Left forelimb (tissue), 1 donor: ENCODE data around the gene INSC.

ENCODE experiments used
- DNase-seq: peaks from one replicate; pipeline ENCODE4 v3.0.0-alpha.2; 2018; ENCODE audit warnings: low spot score

Gene INSC

GRCh38 chr11:15149050-15149449, 34.3 kb downstream of the INSC start:
- no peak for DNase-seq

- no peak for DNase-seq
These were observed 35.8 kb downstream of the INSC start for GRCh38 chr11:15150507-15150906.

DNA sequence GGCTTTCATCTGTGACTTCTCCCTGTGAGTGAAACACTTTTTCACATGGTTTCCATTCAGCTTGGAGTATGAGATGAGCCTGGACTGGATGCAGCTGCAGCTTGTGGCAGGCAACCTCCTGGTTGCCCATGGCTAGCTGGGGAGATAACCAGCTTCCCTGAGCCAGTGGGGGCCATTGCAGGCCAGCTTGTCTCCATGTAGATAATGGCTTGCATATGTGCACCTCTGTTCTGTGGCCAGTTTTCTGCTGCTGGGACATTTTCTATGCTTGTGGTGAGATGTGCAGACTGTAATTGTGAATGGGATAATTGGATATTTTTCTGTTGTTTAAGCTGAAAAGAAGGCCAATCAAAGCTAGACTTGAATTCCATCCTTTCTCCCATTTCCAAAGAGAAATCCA, 38.5 kb downstream of the INSC start:
- DNase-seq: no peak

GRCh38 chr11:15157181-15157580, 42.5 kb downstream of the INSC start:
- no peak for DNase-seq

DNA sequence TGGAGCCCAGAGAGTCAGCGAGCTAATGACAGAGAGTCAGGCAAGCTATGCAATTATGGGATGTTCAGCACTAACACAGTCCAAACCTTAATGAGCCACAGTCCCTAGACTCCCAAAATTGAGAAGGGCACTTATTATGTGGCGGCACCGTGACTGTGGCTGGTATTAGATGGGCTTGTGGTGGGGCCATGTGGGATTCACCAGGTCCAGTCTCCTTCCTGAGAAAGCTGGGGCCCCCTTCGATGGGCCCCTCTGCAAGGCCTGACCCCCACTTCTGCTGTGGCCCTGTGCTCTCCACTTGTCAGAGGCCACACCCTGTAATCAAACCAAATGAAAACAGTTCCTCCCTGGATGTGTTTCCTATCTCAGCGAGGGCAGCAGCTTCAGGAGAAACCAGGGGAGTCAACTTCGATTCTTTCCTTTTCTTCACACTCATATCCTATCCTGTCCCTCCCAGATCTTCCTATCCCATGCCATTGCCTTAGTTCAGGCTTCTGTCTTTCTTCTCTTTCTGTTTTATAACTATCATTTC, 42.9 kb downstream of the INSC start:
- DNase-seq: no peak

DNA sequence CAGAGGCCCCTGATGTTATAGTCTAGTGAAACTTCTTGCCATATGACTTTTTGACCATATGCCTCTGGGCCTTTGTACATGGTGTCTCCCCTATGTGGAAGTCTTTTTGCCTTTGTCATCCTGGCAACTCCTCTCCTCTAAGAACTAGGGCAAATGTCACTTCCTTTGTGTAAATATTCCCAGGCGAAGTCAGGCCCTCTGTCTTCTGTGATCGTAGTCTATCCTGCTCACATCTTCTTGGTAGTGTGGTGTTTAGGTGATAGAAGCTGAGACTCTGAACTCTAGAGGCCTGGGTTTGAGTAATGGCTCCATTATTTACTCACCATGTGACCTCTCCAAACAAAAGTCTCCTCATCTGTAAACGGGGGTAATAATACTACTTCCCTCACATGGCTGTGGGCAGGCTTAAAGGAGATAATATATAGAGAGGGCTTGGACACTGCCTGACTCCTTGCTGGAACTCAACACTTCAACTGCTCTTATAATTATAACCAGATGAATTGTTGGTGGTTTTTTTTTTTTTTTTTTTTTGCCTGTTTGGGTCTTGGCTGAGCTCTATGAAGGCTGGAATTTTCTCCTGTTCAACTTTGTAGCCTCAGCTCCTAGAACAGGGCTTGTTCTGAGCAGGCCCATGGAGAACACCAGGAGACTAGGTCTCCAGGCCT, 43.8 kb downstream of the INSC start:
- no peak for DNase-seq

DNA sequence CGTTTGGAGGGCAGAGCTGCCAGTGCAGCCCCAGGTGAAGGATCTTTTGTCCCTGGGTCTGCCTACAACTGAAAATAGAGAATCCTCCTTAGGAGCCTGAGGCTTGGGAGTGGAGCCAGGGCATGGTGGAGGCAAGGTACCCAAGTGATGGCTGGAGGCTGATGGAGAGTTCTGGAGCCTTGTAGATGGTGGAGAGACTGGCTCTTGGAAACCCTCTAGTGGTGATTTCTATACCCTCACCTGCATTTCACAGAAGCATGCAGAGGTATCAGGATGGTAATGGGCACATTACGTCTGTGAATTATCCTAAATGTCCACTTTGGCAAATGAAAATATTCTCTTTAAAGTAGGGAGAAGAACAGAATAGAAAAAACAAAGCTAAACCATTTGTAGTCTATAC, 44.4 kb downstream of the INSC start:
- no peak for DNase-seq

GRCh38 chr11:15161790-15162189, 47.1 kb downstream of the INSC start:
- no peak for DNase-seq

- no peak for DNase-seq
These were observed 48.4 kb downstream of the INSC start for GRCh38 chr11:15163136-15163535.

DNA sequence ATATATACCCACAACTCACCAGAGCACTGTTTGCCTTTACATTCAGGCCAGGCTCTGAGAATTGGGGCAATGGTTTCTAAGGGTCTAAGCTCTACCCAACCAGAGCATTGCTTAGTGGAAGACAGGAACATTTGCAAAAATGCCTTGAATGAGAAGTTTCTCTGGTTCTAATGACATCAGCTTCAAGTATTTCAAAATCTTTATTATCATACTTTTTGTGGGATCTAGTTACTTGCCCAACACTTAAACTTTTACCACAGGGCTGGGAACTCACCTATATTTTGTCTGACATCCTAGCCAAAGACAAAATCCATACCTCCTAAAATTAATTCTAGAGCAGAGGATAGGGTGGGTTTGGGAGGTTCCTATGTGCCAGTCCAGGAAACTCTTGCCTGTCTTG, 51.5 kb downstream of the INSC start:
- DNase-seq: no peak

DNA sequence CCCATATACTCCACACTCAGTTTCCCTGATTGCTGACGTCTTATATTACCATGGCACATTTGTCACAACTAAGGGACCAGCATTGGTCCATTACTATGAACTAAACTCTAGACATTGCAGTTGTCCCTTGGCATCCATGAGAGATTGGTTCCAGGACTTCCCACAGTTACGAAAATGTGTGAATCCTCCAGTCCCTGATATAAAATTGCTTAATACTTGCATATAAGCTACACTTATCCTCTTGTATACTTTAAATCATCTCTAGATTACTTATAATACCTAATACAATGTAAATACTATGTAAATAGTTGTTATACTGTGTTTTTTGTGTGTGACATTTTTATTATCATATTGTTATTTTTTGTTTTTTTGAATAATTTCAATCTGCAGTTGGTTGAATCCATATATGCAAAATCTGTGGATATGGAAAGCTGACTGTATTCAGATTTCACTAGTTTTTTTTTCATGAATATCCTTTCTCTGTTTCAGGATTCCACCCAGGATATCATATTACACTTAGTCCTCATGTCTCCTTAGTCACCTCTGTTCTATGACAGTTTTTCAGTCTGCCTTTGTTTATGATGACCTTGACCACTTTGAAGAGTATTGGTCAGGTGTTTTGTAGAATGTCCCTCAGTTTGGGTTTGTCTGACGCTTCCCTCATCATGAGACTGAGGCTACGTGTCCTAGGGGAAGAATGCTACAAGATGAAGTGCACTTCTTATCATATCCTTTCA, 55.3 kb downstream of the INSC start:
- no peak for DNase-seq

DNA sequence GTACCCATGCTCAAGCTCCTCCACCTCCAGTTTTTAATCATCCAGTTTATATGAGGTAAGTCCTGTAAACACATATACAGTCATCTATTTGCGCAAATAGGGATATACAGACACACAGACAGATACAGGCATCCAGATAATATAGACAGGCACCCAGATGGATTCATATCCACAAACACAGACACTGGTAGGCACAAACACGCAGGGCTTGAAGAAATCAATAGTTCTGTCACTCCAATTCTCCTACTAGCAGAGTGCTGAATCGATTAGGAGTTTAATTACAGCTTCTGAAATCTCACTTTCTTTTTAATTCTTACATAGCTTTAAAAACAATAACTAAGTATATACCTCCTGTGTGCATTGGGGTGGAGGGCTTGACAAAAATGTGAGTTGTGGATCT, 56.0 kb downstream of the INSC start:
- DNase-seq: no peak

- DNase-seq: no peak
These were observed 57.2 kb downstream of the INSC start for GRCh38 chr11:15171956-15172355.

DNA sequence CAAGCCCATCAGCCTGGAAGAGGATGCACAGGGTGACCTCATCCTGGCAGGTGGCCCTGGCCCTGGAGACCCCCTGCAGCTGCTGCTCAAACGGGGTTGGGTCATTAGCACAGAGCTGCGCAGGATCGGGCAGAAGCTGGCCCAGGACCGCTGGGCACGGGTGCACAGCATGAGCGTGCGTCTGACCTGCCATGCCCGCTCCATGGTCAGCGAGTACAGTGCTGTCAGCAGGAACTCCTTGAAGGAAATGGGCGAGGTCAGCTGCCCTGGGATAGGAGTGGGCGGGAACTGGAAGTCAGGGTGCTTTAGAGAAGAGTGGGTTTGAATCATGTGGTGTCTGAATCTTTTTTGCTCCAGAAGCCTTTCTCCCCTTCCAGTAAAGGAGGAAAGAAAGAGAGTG, 61.1 kb downstream of the INSC start:
- DNase-seq: no peak

GRCh38 chr11:15176646-15177163, 62.0 kb downstream of the INSC start:
- no peak for DNase-seq

DNA sequence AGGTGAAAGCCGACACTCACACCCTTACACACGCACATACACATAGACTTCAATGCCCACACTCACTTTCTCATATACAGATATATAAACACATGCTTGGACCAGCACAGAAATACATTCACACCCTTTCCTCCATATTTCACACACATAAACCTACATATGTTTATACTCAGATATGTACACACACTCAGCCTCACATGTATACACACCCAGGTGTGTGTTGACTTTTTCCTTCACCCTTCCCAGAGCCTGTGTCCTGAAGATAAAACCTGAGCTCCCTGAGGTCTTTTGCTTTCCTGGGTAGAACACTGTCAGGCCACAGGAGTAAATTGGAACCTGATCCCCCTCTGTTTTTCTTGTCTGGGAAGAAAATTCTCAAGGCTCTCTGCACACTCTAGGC, 62.8 kb downstream of the INSC start:
- no peak for DNase-seq

DNA sequence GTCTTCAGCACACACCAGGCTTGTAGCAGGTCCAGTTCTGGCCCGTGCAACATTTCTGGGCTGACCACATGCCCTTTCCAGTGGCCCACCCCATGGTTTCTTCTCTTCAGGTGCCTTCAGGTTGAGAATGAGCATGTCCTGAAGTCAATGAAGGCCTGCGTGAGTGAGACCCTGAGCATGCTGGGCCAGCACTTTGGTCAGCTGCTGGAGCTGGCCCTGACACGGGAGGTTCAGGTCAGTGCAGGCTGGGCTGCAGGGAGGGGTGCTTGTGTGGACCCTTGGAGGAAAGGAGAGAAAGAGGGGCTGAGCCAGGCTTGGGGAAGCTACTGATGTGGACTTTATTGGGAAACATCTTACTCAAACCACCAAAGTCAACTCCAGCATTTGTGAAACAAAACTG, 63.5 kb downstream of the INSC start:
- no peak for DNase-seq

DNA sequence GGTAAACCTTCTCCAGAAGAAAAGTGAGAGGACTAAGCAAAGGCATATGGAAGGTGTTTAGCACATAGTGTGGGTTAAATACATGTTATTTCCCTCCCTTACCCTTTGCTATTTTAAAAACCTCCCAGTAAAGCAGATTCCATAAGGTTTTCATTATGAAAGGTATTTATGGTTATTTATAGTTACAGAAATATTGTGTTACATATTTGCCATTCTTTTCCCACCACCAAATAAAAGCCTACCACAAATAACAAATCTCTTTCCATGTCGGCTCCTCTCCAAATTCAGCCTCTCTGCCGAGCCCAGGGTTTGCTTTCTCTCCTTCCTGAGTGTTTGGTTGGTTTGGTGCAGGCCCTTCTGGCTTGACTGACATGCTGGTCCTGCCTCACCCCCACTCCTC, 64.4 kb downstream of the INSC start:
- DNase-seq: no peak

GRCh38 chr11:15180212-15180792, 65.6 kb downstream of the INSC start:
- no peak for DNase-seq

GRCh38 chr11:15182372-15182771, 67.6 kb downstream of the INSC start:
- no peak for DNase-seq

DNA sequence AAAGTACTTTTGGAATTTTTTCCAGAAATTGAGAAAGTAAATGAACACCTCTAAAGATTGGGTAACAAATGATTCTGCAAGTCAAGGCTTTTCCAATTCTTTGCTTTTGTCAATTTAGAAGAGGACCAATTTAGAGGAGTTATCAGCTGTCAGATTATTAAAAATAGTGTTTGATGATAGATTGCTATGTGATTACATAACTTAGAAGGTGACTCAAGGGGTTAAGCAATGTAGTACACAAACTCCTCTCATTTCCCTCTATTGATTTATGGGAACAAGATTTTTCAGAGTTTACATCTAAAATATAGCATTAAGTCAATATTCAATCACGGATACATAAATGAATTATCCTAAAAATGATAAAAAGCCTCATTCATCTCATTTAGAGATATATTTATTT, 70.3 kb downstream of the INSC start:
- DNase-seq: no peak

DNA sequence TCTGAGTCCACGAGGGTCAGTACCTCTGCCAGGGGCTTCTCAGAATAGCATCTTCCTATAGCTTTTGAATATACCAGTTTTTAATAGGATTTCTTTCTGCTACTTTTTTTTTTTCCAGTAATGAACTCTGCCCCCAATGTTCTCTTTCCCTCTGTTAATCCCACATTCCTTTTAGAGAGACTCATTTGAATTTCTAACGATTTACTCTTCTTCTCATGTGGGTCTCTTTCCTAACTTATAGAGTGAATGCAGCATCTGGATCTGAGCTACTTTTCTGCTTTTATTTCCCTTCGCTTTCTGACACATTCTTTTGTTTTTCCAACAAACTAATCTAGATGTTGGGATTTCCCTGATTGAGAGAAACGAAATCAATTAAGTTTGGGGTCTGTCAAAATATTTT, 71.4 kb downstream of the INSC start:
- no peak for DNase-seq

DNA sequence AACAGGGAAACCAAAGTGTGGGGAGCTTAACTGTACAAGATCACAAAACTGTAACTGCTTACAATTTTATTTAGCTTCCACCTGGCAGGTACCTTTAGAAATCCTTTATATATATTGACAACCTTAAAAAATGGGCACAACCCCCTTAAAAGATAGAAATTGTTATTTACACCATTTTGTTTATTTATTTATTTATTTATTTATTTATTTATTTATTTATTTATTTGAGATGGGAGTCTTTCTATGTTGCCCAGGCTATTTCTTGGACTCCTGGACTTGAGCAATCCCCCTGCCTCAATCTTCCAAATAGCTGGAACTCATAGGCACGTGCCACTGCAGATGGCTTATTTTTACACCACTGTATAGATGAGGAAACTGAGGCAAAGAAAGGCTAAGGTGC, 74.5 kb downstream of the INSC start:
- no peak for DNase-seq
